Measurements from ENCODE around the gene ARF1. TPM values are rescaled to one million over a fixed set of nuclear protein-coding genes. Genes with fewer than 3 reads are reported as not detected.

ARF1 gene
- total RNA-seq, 1 experiment from 2014 or later: 512 TPM

- peaks cover 94% of the 10 kb centered on the region for H3K36me3 Mint-ChIP-seq (ENCODE audit: insufficient read depth, unreplicated experiment)
- intact Hi-C loops (cut with micrococcal nuclease; ENCODE audit: unreplicated experiment): loop anchor here (1.0 kb wide), 1 partner anchor 46 kb away; no protein-coding TSS in a partner anchor
- peak overlapping the region; percentile 97 for H3K27ac Mint-ChIP-seq (ENCODE audit: unreplicated experiment)
- no peak for DNase-seq
- H3K4me3 Mint-ChIP-seq (ENCODE audit: low read depth, unreplicated experiment): peak overlapping the region; percentile 89
- peaks cover 75% of the 10 kb centered on the region for H3K4me1 Mint-ChIP-seq (ENCODE audit: low read depth, unreplicated experiment)
- TF ChIP-seq, protein P1, sequence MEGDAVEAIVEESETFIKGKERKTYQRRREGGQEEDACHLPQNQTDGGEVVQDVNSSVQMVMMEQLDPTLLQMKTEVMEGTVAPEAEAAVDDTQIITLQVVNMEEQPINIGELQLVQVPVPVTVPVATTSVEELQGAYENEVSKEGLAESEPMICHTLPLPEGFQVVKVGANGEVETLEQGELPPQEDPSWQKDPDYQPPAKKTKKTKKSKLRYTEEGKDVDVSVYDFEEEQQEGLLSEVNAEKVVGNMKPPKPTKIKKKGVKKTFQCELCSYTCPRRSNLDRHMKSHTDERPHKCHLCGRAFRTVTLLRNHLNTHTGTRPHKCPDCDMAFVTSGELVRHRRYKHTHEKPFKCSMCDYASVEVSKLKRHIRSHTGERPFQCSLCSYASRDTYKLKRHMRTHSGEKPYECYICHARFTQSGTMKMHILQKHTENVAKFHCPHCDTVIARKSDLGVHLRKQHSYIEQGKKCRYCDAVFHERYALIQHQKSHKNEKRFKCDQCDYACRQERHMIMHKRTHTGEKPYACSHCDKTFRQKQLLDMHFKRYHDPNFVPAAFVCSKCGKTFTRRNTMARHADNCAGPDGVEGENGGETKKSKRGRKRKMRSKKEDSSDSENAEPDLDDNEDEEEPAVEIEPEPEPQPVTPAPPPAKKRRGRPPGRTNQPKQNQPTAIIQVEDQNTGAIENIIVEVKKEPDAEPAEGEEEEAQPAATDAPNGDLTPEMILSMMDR (IDR thresholded peaks at IDR 0.05; ENCODE audit: unreplicated experiment): no peak
- no TSS peak for BruUV-seq (replicated peaks)
- no peaks in the 10 kb centered on the region for H3K27me3 Mint-ChIP-seq (ENCODE audit: unreplicated experiment)
- no peaks in the 10 kb centered on the region for H3K9me3 Mint-ChIP-seq (ENCODE audit: low read depth, unreplicated experiment)
- CTCF ChIA-PET: interaction anchor here (0.9 kb wide), 1 partner anchor 81 kb away, joined by 3 read pairs; no protein-coding TSS in a partner anchor
Measured at GRCh38 chr1:228085287-228085951, 2.9 kb downstream of the ARF1 start.

- TF ChIP-seq, protein P1 (IDR thresholded peaks at IDR 0.05; ENCODE audit: unreplicated experiment): no peak
- Mint-ChIP-seq H3K36me3 (ENCODE audit: insufficient read depth, unreplicated experiment) (peaks cover 100% of the 10 kb centered on the region), H3K27ac (ENCODE audit: unreplicated experiment) (peak overlapping the region; percentile 77), H3K27me3 (ENCODE audit: unreplicated experiment) (no peaks in the 10 kb centered on the region), H3K4me1 (ENCODE audit: low read depth, unreplicated experiment) (peaks cover 84% of the 10 kb centered on the region), H3K9me3 (ENCODE audit: low read depth, unreplicated experiment) (no peaks in the 10 kb centered on the region), H3K4me3 (ENCODE audit: low read depth, unreplicated experiment) (peak overlapping the region; percentile 53)
- CTCF ChIA-PET: interaction anchor here (0.8 to 1.4 kb wide), 2 partner anchors 36 to 88 kb away, joined by 3 read pairs; no protein-coding TSS in a partner anchor
- peak; percentile 48 for DNase-seq
- no TSS peak for BruUV-seq (replicated peaks)
- intact Hi-C loops (cut with micrococcal nuclease; ENCODE audit: unreplicated experiment): no loop called here
Measured at GRCh38 chr1:228087771-228088251, 5.3 kb downstream of the ARF1 start.

- intact Hi-C loops (cut with micrococcal nuclease; ENCODE audit: unreplicated experiment): no loop called here
- H3K9me3 Mint-ChIP-seq (ENCODE audit: low read depth, unreplicated experiment): no peaks in the 10 kb centered on the region
- peak overlapping the region; percentile 77 for H3K27ac Mint-ChIP-seq (ENCODE audit: unreplicated experiment)
- peaks cover 100% of the 10 kb centered on the region for H3K36me3 Mint-ChIP-seq (ENCODE audit: insufficient read depth, unreplicated experiment)
- DNase-seq: no peak
- TF ChIP-seq, protein P1 (IDR thresholded peaks at IDR 0.05; ENCODE audit: unreplicated experiment): no peak
- peak overlapping the region; percentile 53 for H3K4me3 Mint-ChIP-seq (ENCODE audit: low read depth, unreplicated experiment)
- H3K27me3 Mint-ChIP-seq (ENCODE audit: unreplicated experiment): no peaks in the 10 kb centered on the region
- peaks cover 82% of the 10 kb centered on the region for H3K4me1 Mint-ChIP-seq (ENCODE audit: low read depth, unreplicated experiment)
- no TSS peak for BruUV-seq (replicated peaks)
- CTCF ChIA-PET: interaction anchor here (0.7 kb wide), 1 partner anchor 10 kb away, joined by 3 read pairs; no protein-coding TSS in a partner anchor
Measured at GRCh38 chr1:228088586-228089498, 6.3 kb downstream of the ARF1 start.

- Mint-ChIP-seq H3K4me1 (ENCODE audit: low read depth, unreplicated experiment) (peaks cover 73% of the 10 kb centered on the region), H3K27ac (ENCODE audit: unreplicated experiment) (no peak overlapping the region), H3K9me3 (ENCODE audit: low read depth, unreplicated experiment) (no peaks in the 10 kb centered on the region), H3K4me3 (ENCODE audit: low read depth, unreplicated experiment) (no peak overlapping the region), H3K36me3 (ENCODE audit: insufficient read depth, unreplicated experiment) (peaks cover 100% of the 10 kb centered on the region), H3K27me3 (ENCODE audit: unreplicated experiment) (no peaks in the 10 kb centered on the region)
- CTCF ChIA-PET: no interaction called here
- no peak for DNase-seq
- intact Hi-C loops (cut with micrococcal nuclease; ENCODE audit: unreplicated experiment): no loop called here
- TF ChIP-seq, protein P1 (IDR thresholded peaks at IDR 0.05; ENCODE audit: unreplicated experiment): no peak
- BruUV-seq (replicated peaks): no TSS peak
Measured at GRCh38 chr1:228089519-228090380, 7.2 kb downstream of the ARF1 start.

Data from Calu3 (cell line).